Vagina (tissue), 2 donors: ENCODE results near the gene ATP6V0D1. TPM values are rescaled to one million over a fixed set of nuclear protein-coding genes. Genes with fewer than 3 reads are reported as not detected.

Experiments used
- DNase-seq, 2 donors: peaks; one replicate each; pipeline ENCODE4 v3.0.0-alpha.2; 2017; ENCODE audit errors: extremely low spot score in 2 of 2
- H3K27ac ChIP-seq: fragments of 200-600 bp; sonication (generic); one replicate; pipeline ENCODE4 v1.5.1; 2019
- H3K27me3 ChIP-seq: fragments of 200-600 bp; sonication (generic); one replicate; pipeline ENCODE4 v1.5.1; 2019
- H3K36me3 ChIP-seq, 2 donors: fragments of 200-600 bp; sonication (generic); one replicate each; pipeline ENCODE4 v1.5.1; 2017 to 2019
- H3K4me1 ChIP-seq: fragments of 200-600 bp; sonication (generic); one replicate; pipeline ENCODE4 v1.5.1; 2019
- H3K4me3 ChIP-seq, 2 donors: fragments of 200-600 bp; sonication (generic); 1 replicate in 1 of 2; 2 replicates in 1 of 2; pipeline ENCODE4 v1.5.1; 2016 to 2019
- H3K9me3 ChIP-seq: fragments of 200-600 bp; sonication (generic); one replicate; pipeline ENCODE4 v1.5.1; 2019
- CTCF ChIP-seq, 3 experiments: fragments of 450-650 bp in 2 of 3; fragments of 200-600 bp in 1 of 3; sonication (generic) in 1 of 3; IDR thresholded peaks; one replicate each; pipeline ENCODE4 v1.5.1; 2017 to 2019; ENCODE audit warnings: antibody characterized with exemption in 3 of 3, mild to moderate bottlenecking in 2 of 3, moderate library complexity in 2 of 3
- POLR2A ChIP-seq, 2 donors: fragments of 450-650 bp; IDR thresholded peaks; one replicate each; pipeline ENCODE4 v1.6.1; 2017; ENCODE audit warnings: antibody characterized with exemption in 2 of 2, mild to moderate bottlenecking in 2 of 2, moderate library complexity in 2 of 2
- POLR2AphosphoS5 ChIP-seq, 2 donors: sonication (generic); formaldehyde crosslinking; IDR thresholded peaks; one replicate each; pipeline ENCODE4 v1.9.0; 2017; ENCODE audit warnings: antibody characterized with exemption in 2 of 2, mild to moderate bottlenecking in 2 of 2, low read depth in 1 of 2; ENCODE audit not compliant: insufficient read depth in 1 of 2
- intact Hi-C: fragments of 100-400 bp; cut with DNase I; formaldehyde crosslinking; loops from one replicate; pipeline ENCODE4 v1.15.1; 2023
- total RNA-seq: library from RNA; depleted of rRNA; stranded (reverse); fragments of >200 nt; gene quantifications from one replicate; pipeline ENCODE4 v1.2.3, GENCODE V29; 2016

ATP6V0D1 gene
- total RNA-seq, 1 donor from 2014 or later: 110 TPM

- Histone ChIP-seq H3K4me1 (peaks cover 56% of the 10 kb centered on the region), H3K9me3 (no peaks in the 10 kb centered on the region), H3K27me3 (no peaks in the 10 kb centered on the region), H3K4me3 (no peak overlapping the region), H3K27ac (peak overlapping the region; percentile 91), H3K36me3 (no peaks in the 10 kb centered on the region)
- TF ChIP-seq POLR2AphosphoS5 (IDR thresholded peaks at IDR 0.05; ENCODE audit: insufficient read depth in 1 of 2, low read depth in 1 of 2) (peak in 1 of 2 donors; percentile 88), POLR2A (IDR thresholded peaks at IDR 0.05) (no peak)
- no peak for DNase-seq
- intact Hi-C loops: no loop called here
These were observed 76.2 kb downstream of the ATP6V0D1 start for GRCh38 chr16:67404740-67405226.

- Histone ChIP-seq H3K27ac (peak overlapping the region; percentile 72), H3K4me3 (no peak overlapping the region), H3K27me3 (no peaks in the 10 kb centered on the region), H3K9me3 (no peaks in the 10 kb centered on the region), H3K36me3 (no peaks in the 10 kb centered on the region), H3K4me1 (peaks cover 59% of the 10 kb centered on the region)
- DNase-seq: no peak
- intact Hi-C loops: no loop called here
- TF ChIP-seq POLR2AphosphoS5 (IDR thresholded peaks at IDR 0.05; ENCODE audit: insufficient read depth in 1 of 2, low read depth in 1 of 2) (no peak), CTCF (IDR thresholded peaks at IDR 0.05) (no peak), POLR2A (IDR thresholded peaks at IDR 0.05) (no peak)
These were observed 76.9 kb downstream of the ATP6V0D1 start for GRCh38 chr16:67403976-67404555.

GRCh38 chr16:67400901-67401300 is 80.1 kb downstream of the ATP6V0D1 start:
- peaks cover 66% of the 10 kb centered on the region for H3K4me1 ChIP-seq
- no peak overlapping the region for H3K4me3 ChIP-seq
- no peak overlapping the region for H3K27ac ChIP-seq
- intact Hi-C loops: no loop called here
- no peak for TF ChIP-seq CTCF (IDR thresholded peaks at IDR 0.05)
- no peak for TF ChIP-seq POLR2AphosphoS5 (IDR thresholded peaks at IDR 0.05; ENCODE audit: insufficient read depth in 1 of 2, low read depth in 1 of 2)
- no peak for TF ChIP-seq POLR2A (IDR thresholded peaks at IDR 0.05)
- DNase-seq: no peak
- no peaks in the 10 kb centered on the region for H3K9me3 ChIP-seq
- no peaks in the 10 kb centered on the region for H3K36me3 ChIP-seq
- no peaks in the 10 kb centered on the region for H3K27me3 ChIP-seq

- Histone ChIP-seq H3K27me3 (no peaks in the 10 kb centered on the region), H3K4me1 (peaks cover 66% of the 10 kb centered on the region), H3K9me3 (no peaks in the 10 kb centered on the region), H3K4me3 (no peak overlapping the region), H3K27ac (no peak overlapping the region), H3K36me3 (no peaks in the 10 kb centered on the region)
- DNase-seq: no peak
- intact Hi-C loops: no loop called here
- TF ChIP-seq CTCF (IDR thresholded peaks at IDR 0.05): no peak
- no peak for TF ChIP-seq POLR2A (IDR thresholded peaks at IDR 0.05)
- no peak for TF ChIP-seq POLR2AphosphoS5 (IDR thresholded peaks at IDR 0.05; ENCODE audit: insufficient read depth in 1 of 2, low read depth in 1 of 2)
These were observed 80.9 kb downstream of the ATP6V0D1 start for GRCh38 chr16:67399749-67400704.

GRCh38 chr16:67399218-67399733 is 81.7 kb downstream of the ATP6V0D1 start:
- intact Hi-C loops: no loop called here
- Histone ChIP-seq H3K9me3 (no peaks in the 10 kb centered on the region), H3K4me1 (peaks cover 65% of the 10 kb centered on the region), H3K27me3 (no peaks in the 10 kb centered on the region), H3K36me3 (no peaks in the 10 kb centered on the region), H3K4me3 (peak overlapping the region in 1 of 2 donors; percentile 9), H3K27ac (no peak overlapping the region)
- DNase-seq: no peak
- TF ChIP-seq POLR2AphosphoS5 (IDR thresholded peaks at IDR 0.05; ENCODE audit: insufficient read depth in 1 of 2, low read depth in 1 of 2) (no peak), CTCF (IDR thresholded peaks at IDR 0.05) (peak in 2 of 3 experiments; percentile 48 to 57)
